Head of caudate nucleus (tissue), 42 donors: ENCODE results near the gene FGF22.
"Not testable (repeated sequence)": the region's sequence is repeated elsewhere in the genome, so short reads cannot be mapped to it uniquely, and the experiment has no call there.

Source experiments
- DNase-seq, 42 donors: peaks; one replicate each; pipeline versions ENCODE4 v3.0.0 to v3.0.0-alpha.2; 2020 to 2021; ENCODE audit warnings: mixed read lengths in 7 of 42
- intact Hi-C: fragments of 100-400 bp; cut with DNase I; formaldehyde crosslinking; loops from one replicate; pipeline ENCODE4 v1.15.0; 2022

FGF22 gene

GRCh38 chr19:666985-667573 lies 27.4 kb downstream of the FGF22 start:
- DNase-seq: not testable (repeated sequence)
- intact Hi-C loops: loop anchor here (10.0 kb wide), 2 partner anchors 128 to 258 kb away; partner anchors contain the start of genes ARID3A and PTBP1

GRCh38 chr19:668675-669434 lies 29.2 kb downstream of the FGF22 start:
- intact Hi-C loops: loop anchor here (10.0 kb wide), 2 partner anchors 126 to 256 kb away; partner anchors contain the start of genes ARID3A and PTBP1
- not testable (repeated sequence) for DNase-seq

- DNase-seq: no peak
- intact Hi-C loops: no loop called here
These were observed 31.0 kb downstream of the FGF22 start for GRCh38 chr19:670609-671075.

GRCh38 chr19:674282-675151 lies 34.8 kb downstream of the FGF22 start:
- DNase-seq: peak in 15 of 42 donors; percentile 31 to 66 (median 52)
- intact Hi-C loops: no loop called here

- no peak for DNase-seq
- intact Hi-C loops: no loop called here
These were observed 36.3 kb downstream of the FGF22 start for GRCh38 chr19:676007-676338.

GRCh38 chr19:676339-677105 lies 36.8 kb downstream of the FGF22 start, which contains the start of gene FSTL3:
TSS of gene FSTL3 (plus strand) at chr19:676392. CDS start at chr19:676424, 32 bp downstream.
- no peak for DNase-seq
- intact Hi-C loops: no loop called here

- intact Hi-C loops: no loop called here
- DNase-seq: peak in 2 of 42 donors; percentile 40 to 45
These were observed 37.5 kb downstream of the FGF22 start for GRCh38 chr19:677201-677600.

- intact Hi-C loops: no loop called here
- DNase-seq: no peak
These were observed 38.1 kb downstream of the FGF22 start for GRCh38 chr19:677601-678436.

GRCh38 chr19:678791-679388 lies 39.2 kb downstream of the FGF22 start:
- intact Hi-C loops: no loop called here
- DNase-seq: no peak

GRCh38 chr19:679418-680286 lies 40.0 kb downstream of the FGF22 start:
- intact Hi-C loops: loop anchor here (2.0 to 5.0 kb wide), 2 partner anchors 17 to 53 kb away; partner anchors contain the start of gene RNF126
- peak in 32 of 42 donors; percentile 18 to 77 (median 52) for DNase-seq

- DNase-seq: peak; percentile 94 to 100 (median 99)
- intact Hi-C loops: loop anchor here (2.0 to 5.0 kb wide), 2 partner anchors 18 to 52 kb away; partner anchors contain the start of gene RNF126
These were observed 40.8 kb downstream of the FGF22 start for GRCh38 chr19:680287-681028.

- DNase-seq: peak in 39 of 42 donors; percentile 76 to 96 (median 89)
- intact Hi-C loops: loop anchor here (2.0 to 5.0 kb wide), 2 partner anchors 19 to 51 kb away; partner anchors contain the start of gene RNF126
These were observed 41.6 kb downstream of the FGF22 start for GRCh38 chr19:681029-682019.

GRCh38 chr19:682678-683320 lies 43.1 kb downstream of the FGF22 start:
- intact Hi-C loops: loop anchor here (5.0 kb wide), 1 partner anchor 50 kb away; no protein-coding TSS in a partner anchor
- DNase-seq: no peak

- DNase-seq: no peak
- intact Hi-C loops: no loop called here
These were observed 45.8 kb downstream of the FGF22 start for GRCh38 chr19:685454-685931.
